H1 (cell line): ENCODE results near the gene STX8.

ENCODE experiments used
- GABPA ChIP-seq: IDR thresholded peaks from 2 replicates; pipeline ENCODE4 v1.6.1; 2011; ENCODE audit warnings: mild to moderate bottlenecking, low read length, moderate library complexity, borderline replicate concordance; ENCODE audit not compliant: insufficient read depth
- POLR2AphosphoS5 ChIP-seq: IDR thresholded peaks from 2 replicates; pipeline ENCODE4 v1.6.1; 2011; ENCODE audit warnings: low read depth, low read length
- TEAD4 ChIP-seq: IDR thresholded peaks from 2 replicates; pipeline ENCODE4 v1.6.1; 2012; ENCODE audit warnings: low read depth, low read length, inconsistent platforms, mixed read lengths
- TF ChIP-seq, protein P1 (sequence below), 3 experiments: IDR thresholded peaks; 1 replicate in 2 of 3; 2 replicates in 1 of 3; pipeline versions ENCODE4 v1.5.1 to v1.6.1; 2011; ENCODE audit warnings: low read length in 3 of 3, mild to moderate bottlenecking in 3 of 3, inconsistent platforms in 2 of 3, low read depth in 1 of 3, moderate library complexity in 1 of 3; ENCODE audit not compliant: insufficient read depth in 1 of 3; ENCODE audit errors: control extremely low read depth in 1 of 3
- TF ChIP-seq, protein P2 (sequence below): IDR thresholded peaks from 2 replicates; pipeline ENCODE4 v1.6.1; 2012; ENCODE audit warnings: low read length, inconsistent platforms

DNA sequence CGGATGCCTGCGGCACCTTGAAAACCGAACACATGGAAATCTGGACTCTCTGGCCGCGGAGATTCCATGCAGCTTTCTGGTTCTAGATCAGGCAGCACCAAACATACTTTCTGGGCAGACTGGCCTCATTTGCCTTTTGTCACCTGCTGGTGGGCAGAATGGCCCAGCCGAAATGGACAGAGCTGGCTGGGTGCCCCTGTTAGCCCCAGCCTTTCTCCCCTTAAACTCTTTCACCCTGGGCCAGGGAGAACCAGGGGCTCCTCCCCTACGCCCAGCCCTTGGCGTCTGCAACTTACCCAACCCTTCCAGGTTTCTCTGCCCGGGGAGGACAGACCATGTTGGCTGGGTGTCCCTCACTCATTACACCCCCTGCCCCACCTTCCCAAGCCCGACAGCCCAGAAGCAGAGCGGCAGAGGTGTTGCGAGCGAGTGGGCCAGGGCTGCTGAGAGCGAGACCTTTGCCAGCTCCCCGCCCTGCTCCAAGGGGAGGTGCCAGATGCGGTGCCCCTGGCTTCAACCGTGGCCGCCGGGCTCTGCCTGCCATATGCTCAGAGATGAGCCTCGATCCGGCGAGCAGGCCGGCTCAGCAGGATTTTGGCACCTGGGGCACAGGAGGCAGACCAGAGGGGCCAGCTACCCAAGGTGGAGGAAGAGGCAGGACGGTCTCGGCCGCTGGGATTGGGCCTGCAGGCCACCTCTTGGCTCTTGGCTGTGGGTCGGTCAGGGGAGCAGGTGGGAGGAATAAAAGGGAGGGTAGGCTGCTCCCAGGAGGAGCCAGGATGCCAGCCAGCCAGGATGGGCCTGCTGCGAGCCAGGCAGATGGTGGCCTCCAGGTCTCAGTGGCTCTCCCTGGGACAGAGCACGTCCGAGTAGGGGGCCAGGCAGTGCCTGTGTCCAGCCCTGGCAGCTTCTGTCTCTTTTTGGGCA lies 363.0 kb downstream of the STX8 start:
- TF ChIP-seq, protein P1, sequence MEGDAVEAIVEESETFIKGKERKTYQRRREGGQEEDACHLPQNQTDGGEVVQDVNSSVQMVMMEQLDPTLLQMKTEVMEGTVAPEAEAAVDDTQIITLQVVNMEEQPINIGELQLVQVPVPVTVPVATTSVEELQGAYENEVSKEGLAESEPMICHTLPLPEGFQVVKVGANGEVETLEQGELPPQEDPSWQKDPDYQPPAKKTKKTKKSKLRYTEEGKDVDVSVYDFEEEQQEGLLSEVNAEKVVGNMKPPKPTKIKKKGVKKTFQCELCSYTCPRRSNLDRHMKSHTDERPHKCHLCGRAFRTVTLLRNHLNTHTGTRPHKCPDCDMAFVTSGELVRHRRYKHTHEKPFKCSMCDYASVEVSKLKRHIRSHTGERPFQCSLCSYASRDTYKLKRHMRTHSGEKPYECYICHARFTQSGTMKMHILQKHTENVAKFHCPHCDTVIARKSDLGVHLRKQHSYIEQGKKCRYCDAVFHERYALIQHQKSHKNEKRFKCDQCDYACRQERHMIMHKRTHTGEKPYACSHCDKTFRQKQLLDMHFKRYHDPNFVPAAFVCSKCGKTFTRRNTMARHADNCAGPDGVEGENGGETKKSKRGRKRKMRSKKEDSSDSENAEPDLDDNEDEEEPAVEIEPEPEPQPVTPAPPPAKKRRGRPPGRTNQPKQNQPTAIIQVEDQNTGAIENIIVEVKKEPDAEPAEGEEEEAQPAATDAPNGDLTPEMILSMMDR (IDR thresholded peaks at IDR 0.05; ENCODE audit: control extremely low read depth in 1 of 3, insufficient read depth in 1 of 3, low read depth in 1 of 3, low read length in 3 of 3) = no peak
- TF ChIP-seq TEAD4 = no peak
- TF ChIP-seq GABPA = no peak
- TF ChIP-seq POLR2AphosphoS5 = no peak
- TF ChIP-seq, protein P2, sequence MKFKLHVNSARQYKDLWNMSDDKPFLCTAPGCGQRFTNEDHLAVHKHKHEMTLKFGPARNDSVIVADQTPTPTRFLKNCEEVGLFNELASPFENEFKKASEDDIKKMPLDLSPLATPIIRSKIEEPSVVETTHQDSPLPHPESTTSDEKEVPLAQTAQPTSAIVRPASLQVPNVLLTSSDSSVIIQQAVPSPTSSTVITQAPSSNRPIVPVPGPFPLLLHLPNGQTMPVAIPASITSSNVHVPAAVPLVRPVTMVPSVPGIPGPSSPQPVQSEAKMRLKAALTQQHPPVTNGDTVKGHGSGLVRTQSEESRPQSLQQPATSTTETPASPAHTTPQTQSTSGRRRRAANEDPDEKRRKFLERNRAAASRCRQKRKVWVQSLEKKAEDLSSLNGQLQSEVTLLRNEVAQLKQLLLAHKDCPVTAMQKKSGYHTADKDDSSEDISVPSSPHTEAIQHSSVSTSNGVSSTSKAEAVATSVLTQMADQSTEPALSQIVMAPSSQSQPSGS = no peak
